Measurements from ENCODE around the gene OS9. TPM values are rescaled to one million over a fixed set of nuclear protein-coding genes. Genes with fewer than 3 reads are reported as not detected.

Gene OS9
- total RNA-seq, 1 experiment from 2014 or later = 145 TPM

DNA sequence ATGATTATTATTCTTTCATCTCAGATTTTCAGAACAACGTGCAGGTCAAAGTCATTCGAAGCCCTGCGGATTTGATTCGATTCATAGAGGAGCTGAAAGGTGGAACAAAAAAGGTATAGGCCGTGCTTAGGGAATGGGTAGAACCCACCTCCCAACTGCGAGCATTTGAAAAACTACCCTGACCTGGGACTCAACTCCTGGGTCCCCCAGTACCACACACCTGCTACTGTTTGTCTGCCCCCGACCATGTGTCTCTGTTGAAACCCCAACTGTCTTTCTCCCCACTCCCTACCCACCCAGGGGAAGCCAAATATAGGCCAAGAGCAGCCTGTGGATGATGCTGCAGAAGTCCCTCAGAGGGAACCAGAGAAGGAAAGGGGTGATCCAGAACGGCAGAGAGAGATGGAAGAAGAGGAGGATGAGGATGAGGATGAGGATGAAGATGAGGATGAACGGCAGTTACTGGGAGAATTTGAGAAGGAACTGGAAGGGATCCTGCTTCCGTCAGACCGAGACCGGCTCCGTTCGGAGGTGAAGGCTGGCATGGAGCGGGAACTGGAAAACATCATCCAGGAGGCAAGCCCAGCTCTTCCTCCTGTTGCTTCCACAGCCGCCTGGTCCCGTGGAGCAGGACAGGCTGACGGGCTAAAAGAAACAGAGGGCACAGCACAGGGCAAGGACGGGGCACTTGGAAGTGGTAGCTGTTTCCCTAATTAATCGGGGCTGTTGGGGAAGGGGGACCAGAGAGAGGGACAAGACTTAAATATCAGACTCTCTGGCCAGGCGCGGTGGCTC, 24.1 kb downstream of the OS9 start:
- intact Hi-C loops (cut with micrococcal nuclease) = no loop called here
- BruUV-seq (replicated peaks) = TSS peak; percentile 16
- no peak overlapping the region for H3K4me2 ChIP-seq (ENCODE audit: low read length)
- no peak overlapping the region for H3K27ac ChIP-seq (ENCODE audit: low read length)
- H3K4me3 ChIP-seq (ENCODE audit: low read length) = no peak overlapping the region
- no peaks in the 10 kb centered on the region for H4K20me1 ChIP-seq (ENCODE audit: low read length)
- H3K27me3 ChIP-seq (ENCODE audit: low read length) = no peaks in the 10 kb centered on the region
- no peaks in the 10 kb centered on the region for H3K9me2 ChIP-seq (replicated peaks; ENCODE audit: low read length)
- H3K4me1 ChIP-seq (ENCODE audit: insufficient read depth, low read length) = no peaks in the 10 kb centered on the region
- H3K36me3 ChIP-seq (ENCODE audit: low read depth, low read length) = peaks cover 11% of the 10 kb centered on the region; the same call in 1 of the 2 replicates
- no peaks in the 10 kb centered on the region for H3K9me3 ChIP-seq (ENCODE audit: low read length)
- H3K9ac ChIP-seq (ENCODE audit: low read length) = no peak overlapping the region
- ATAC-seq = no peak
- ChIA-PET CTCF (no interaction called here), POLR2A (ENCODE audit: unreplicated experiment) (no interaction called here)
- no peaks in the 10 kb centered on the region for H3K79me2 ChIP-seq (ENCODE audit: low read length)
- no peak for DNase-seq
- TF ChIP-seq EZH2 (IDR thresholded peaks at IDR 0.05; ENCODE audit: low read length, unreplicated experiment) = no peak
- no peak for TF ChIP-seq EZH2phosphoT487 (IDR thresholded peaks at IDR 0.05; ENCODE audit: borderline replicate concordance, low read length)
- TF ChIP-seq, protein P1, sequence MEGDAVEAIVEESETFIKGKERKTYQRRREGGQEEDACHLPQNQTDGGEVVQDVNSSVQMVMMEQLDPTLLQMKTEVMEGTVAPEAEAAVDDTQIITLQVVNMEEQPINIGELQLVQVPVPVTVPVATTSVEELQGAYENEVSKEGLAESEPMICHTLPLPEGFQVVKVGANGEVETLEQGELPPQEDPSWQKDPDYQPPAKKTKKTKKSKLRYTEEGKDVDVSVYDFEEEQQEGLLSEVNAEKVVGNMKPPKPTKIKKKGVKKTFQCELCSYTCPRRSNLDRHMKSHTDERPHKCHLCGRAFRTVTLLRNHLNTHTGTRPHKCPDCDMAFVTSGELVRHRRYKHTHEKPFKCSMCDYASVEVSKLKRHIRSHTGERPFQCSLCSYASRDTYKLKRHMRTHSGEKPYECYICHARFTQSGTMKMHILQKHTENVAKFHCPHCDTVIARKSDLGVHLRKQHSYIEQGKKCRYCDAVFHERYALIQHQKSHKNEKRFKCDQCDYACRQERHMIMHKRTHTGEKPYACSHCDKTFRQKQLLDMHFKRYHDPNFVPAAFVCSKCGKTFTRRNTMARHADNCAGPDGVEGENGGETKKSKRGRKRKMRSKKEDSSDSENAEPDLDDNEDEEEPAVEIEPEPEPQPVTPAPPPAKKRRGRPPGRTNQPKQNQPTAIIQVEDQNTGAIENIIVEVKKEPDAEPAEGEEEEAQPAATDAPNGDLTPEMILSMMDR (conservative IDR thresholded peaks at IDR 0.05; ENCODE audit: low read depth, low read length) = no peak
- no peaks in the 10 kb centered on the region for H3F3A ChIP-seq (ENCODE audit: low read length, unreplicated experiment)
- H2AFZ ChIP-seq (ENCODE audit: low read length) = no peak overlapping the region

DNA sequence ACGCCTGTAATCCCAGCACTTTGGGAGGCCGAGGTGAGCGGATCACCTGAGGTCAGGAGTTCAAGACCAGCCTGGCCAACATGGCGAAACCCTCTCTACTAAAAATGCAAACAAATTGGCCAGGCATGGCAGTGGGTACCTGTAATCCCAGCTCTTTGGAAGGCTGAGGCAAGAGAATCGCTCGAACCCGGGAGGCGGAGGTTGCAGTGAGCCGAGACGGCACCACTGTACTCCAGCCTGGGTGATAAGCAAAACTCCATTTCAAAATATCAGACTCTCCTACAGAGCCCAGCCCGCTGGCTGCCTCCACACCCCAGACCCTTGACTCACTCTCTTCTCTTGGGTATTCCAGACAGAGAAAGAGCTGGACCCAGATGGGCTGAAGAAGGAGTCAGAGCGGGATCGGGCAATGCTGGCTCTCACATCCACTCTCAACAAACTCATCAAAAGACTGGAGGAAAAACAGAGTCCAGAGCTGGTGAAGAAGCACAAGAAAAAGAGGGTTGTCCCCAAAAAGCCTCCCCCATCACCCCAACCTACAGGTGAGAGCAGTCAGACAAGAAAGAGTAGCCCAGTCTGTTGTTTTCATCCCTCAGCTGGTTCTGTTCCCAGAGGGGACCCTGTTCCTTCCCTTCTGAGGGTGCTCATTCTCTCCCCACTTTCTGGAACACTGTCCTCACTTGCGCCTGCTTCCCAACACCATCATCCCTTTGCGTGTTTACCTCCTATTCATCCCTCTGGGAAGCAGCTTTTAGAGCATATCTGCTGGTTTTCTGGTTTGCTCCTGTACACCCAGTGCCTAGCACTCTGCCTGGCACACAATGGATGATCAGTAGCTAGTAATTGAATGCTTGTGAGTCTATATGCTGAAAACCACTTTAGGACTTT, 25.0 kb downstream of the OS9 start:
- H3K79me2 ChIP-seq (ENCODE audit: low read length) = no peaks in the 10 kb centered on the region
- DNase-seq (no peak), ATAC-seq (no peak)
- H3K27me3 ChIP-seq (ENCODE audit: low read length) = no peaks in the 10 kb centered on the region
- H3F3A ChIP-seq (ENCODE audit: low read length, unreplicated experiment) = no peaks in the 10 kb centered on the region
- H2AFZ ChIP-seq (ENCODE audit: low read length) = no peak overlapping the region
- H3K9ac ChIP-seq (ENCODE audit: low read length) = no peak overlapping the region
- no peak overlapping the region for H3K4me3 ChIP-seq (ENCODE audit: low read length)
- H3K4me1 ChIP-seq (ENCODE audit: insufficient read depth, low read length) = no peaks in the 10 kb centered on the region
- no peaks in the 10 kb centered on the region for H3K9me2 ChIP-seq (replicated peaks; ENCODE audit: low read length)
- no peaks in the 10 kb centered on the region for H4K20me1 ChIP-seq (ENCODE audit: low read length)
- CTCF ChIA-PET = no interaction called here
- TF ChIP-seq EZH2phosphoT487 (IDR thresholded peaks at IDR 0.05; ENCODE audit: borderline replicate concordance, low read length) = no peak
- TF ChIP-seq, protein P1 (conservative IDR thresholded peaks at IDR 0.05; ENCODE audit: low read depth, low read length) = no peak
- TF ChIP-seq EZH2 (IDR thresholded peaks at IDR 0.05; ENCODE audit: low read length, unreplicated experiment) = no peak
- POLR2A ChIA-PET (ENCODE audit: unreplicated experiment) = no interaction called here
- H3K36me3 ChIP-seq (ENCODE audit: low read depth, low read length) = peaks cover 11% of the 10 kb centered on the region; the same call in 1 of the 2 replicates
- BruUV-seq (replicated peaks) = no TSS peak
- H3K27ac ChIP-seq (ENCODE audit: low read length) = no peak overlapping the region
- no peak overlapping the region for H3K4me2 ChIP-seq (ENCODE audit: low read length)
- intact Hi-C loops (cut with micrococcal nuclease) = no loop called here
- H3K9me3 ChIP-seq (ENCODE audit: low read length) = no peaks in the 10 kb centered on the region

Data from PC-3 (cell line).